ENCODE results near the gene CMAS. TPM values are rescaled to one million over a fixed set of nuclear protein-coding genes. Genes with fewer than 3 reads are reported as not detected.
"Not testable (repeated sequence)": the region's sequence is repeated elsewhere in the genome, so short reads cannot be mapped to it uniquely, and the experiment has no call there.

Gene CMAS
- total and polyA plus RNA-seq, 2 donors (not counting 3 experiments of a cell fraction or from before 2014, with no cell fraction given): 8.5 to 35.4 TPM

- no peak overlapping the region for H3K9ac ChIP-seq (replicated peaks; ENCODE audit: extremely low read depth, insufficient read depth, low read length)
- H3K27ac ChIP-seq (ENCODE audit: insufficient read depth, low read depth, low read length): no peak overlapping the region
- dilution Hi-C loops (cut with MboI; ENCODE audit: extremely low pct_ligation_motif_present, low sequenced_read_pairs) (no loop called here), intact Hi-C loops (cut with micrococcal nuclease) (no loop called here)
- H2AFZ ChIP-seq (ENCODE audit: low read depth, low read length): no peak overlapping the region
- H3K9me1 ChIP-seq (replicated peaks; ENCODE audit: control insufficient read depth, extremely low read depth, insufficient read depth, low read length): no peaks in the 10 kb centered on the region
- peaks cover 12% of the 10 kb centered on the region for H3K4me1 ChIP-seq (ENCODE audit: control insufficient read depth, extremely low read depth, insufficient read depth, low read length)
- H3K4me3 ChIP-seq (replicated peaks in 1 of 3; ENCODE audit: insufficient read depth in 1 of 3, low read depth in 1 of 3, low read length in 3 of 3): no peak overlapping the region
- H4K20me1 ChIP-seq (replicated peaks; ENCODE audit: control insufficient read depth, extremely low read depth, insufficient read depth, low read length): peaks cover 2% of the 10 kb centered on the region
- H3K79me2 ChIP-seq (ENCODE audit: control insufficient read depth, insufficient read depth, low read length): peaks cover 58% of the 10 kb centered on the region
- H3K9me3 ChIP-seq (replicated peaks; ENCODE audit: control insufficient read depth, insufficient read depth, low read length): no peaks in the 10 kb centered on the region
- H3K4me2 ChIP-seq (ENCODE audit: insufficient read depth, low read length): no peak overlapping the region
- POLR2A ChIA-PET: no interaction called here
- no peak for DNase-seq (ENCODE audit: low read depth, low spot score)
- no peak for FAIRE-seq
- no peak for TF ChIP-seq EZH2 (IDR thresholded peaks at IDR 0.05; ENCODE audit: borderline replicate concordance, low read depth, low read length, severe bottlenecking)
- no peak for TF ChIP-seq GATA2 (IDR thresholded peaks at IDR 0.05; ENCODE audit: insufficient read depth, insufficient read length, low read depth, low read length)
- TF ChIP-seq MYC (IDR thresholded peaks at IDR 0.05; ENCODE audit: low read depth, low read length): no peak
- no peak for TF ChIP-seq CTCF (IDR thresholded peaks at IDR 0.05; ENCODE audit: extremely low read depth in 1 of 2, insufficient read depth in 1 of 2, low read depth in 1 of 2, low read length in 2 of 2)
- TF ChIP-seq MAX (IDR thresholded peaks at IDR 0.05; ENCODE audit: insufficient read depth, insufficient read length): no peak
- no peak for TF ChIP-seq POLR2AphosphoS5 (IDR thresholded peaks at IDR 0.05; ENCODE audit: insufficient read depth, low read depth, low read length)
- no peak for TF ChIP-seq POLR2A (IDR thresholded peaks at IDR 0.05; ENCODE audit: low read depth, low read length)
- no peak for TF ChIP-seq JUN (IDR thresholded peaks at IDR 0.05; ENCODE audit: borderline replicate concordance, insufficient read depth, insufficient read length, low read depth)
- no peak for TF ChIP-seq FOS (IDR thresholded peaks at IDR 0.05; ENCODE audit: borderline replicate concordance, insufficient read depth, low read length)
- peaks cover 0 to 1% of the 10 kb centered on the region in 2 experiments for H3K36me3 ChIP-seq (ENCODE audit: control insufficient read depth in 2 of 2, extremely low read depth in 1 of 2, insufficient read depth in 2 of 2, low read length in 2 of 2)
- BruUV-seq (replicated peaks): no TSS peak
- CTCF ChIA-PET: no interaction called here
- no peaks in the 10 kb centered on the region for H3K27me3 ChIP-seq (ENCODE audit: control insufficient read depth in 2 of 2, insufficient read depth in 2 of 2, low read length in 2 of 2)
Measured at GRCh38 chr12:22051114-22051698, 5.2 kb downstream of the CMAS start.

- H3K27ac ChIP-seq (ENCODE audit: insufficient read depth, low read depth, low read length); H4K20me1 ChIP-seq (replicated peaks; ENCODE audit: control insufficient read depth, extremely low read depth, insufficient read depth, low read length); FAIRE-seq; H3K27me3 ChIP-seq (ENCODE audit: control insufficient read depth in 2 of 2, insufficient read depth in 2 of 2, low read length in 2 of 2); H3K9me1 ChIP-seq (replicated peaks; ENCODE audit: control insufficient read depth, extremely low read depth, insufficient read depth, low read length); POLR2A ChIA-PET; H3K4me1 ChIP-seq (ENCODE audit: control insufficient read depth, extremely low read depth, insufficient read depth, low read length); H3K4me3 ChIP-seq (replicated peaks in 1 of 3; ENCODE audit: insufficient read depth in 1 of 3, low read depth in 1 of 3, low read length in 3 of 3); H3K9ac ChIP-seq (replicated peaks; ENCODE audit: extremely low read depth, insufficient read depth, low read length); dilution Hi-C loops (cut with MboI; ENCODE audit: extremely low pct_ligation_motif_present, low sequenced_read_pairs); CTCF ChIA-PET; intact Hi-C loops (cut with micrococcal nuclease); H3K4me2 ChIP-seq (ENCODE audit: insufficient read depth, low read length); BruUV-seq (replicated peaks); H3K36me3 ChIP-seq (ENCODE audit: control insufficient read depth in 2 of 2, extremely low read depth in 1 of 2, insufficient read depth in 2 of 2, low read length in 2 of 2); H2AFZ ChIP-seq (ENCODE audit: low read depth, low read length); DNase-seq (ENCODE audit: low read depth, low spot score); H3K9me3 ChIP-seq (replicated peaks; ENCODE audit: control insufficient read depth, insufficient read depth, low read length): not testable (repeated sequence)
- peaks cover 42% of the 10 kb centered on the region for H3K79me2 ChIP-seq (ENCODE audit: control insufficient read depth, insufficient read depth, low read length)
Measured at GRCh38 chr12:22052994-22053393, 7.0 kb downstream of the CMAS start.

Data from endothelial cell of umbilical vein (primary cell).